Lower leg skin (tissue), 3 donors: ENCODE results near the gene GBF1.

ENCODE experiments used
- CTCF ChIP-seq, 3 donors: fragments of 450-650 bp; IDR thresholded peaks; one replicate each; pipeline ENCODE4 v1.5.1; 2016; ENCODE audit warnings: antibody characterized with exemption in 3 of 3, mild to moderate bottlenecking in 3 of 3, moderate library complexity in 2 of 3
- POLR2A ChIP-seq, 2 donors: fragments of 450-650 bp; IDR thresholded peaks; one replicate each; pipeline ENCODE4 v1.6.1; 2016 to 2017; ENCODE audit warnings: antibody characterized with exemption in 2 of 2, mild to moderate bottlenecking in 1 of 2, moderate library complexity in 1 of 2

GRCh38 chr10:102285133-102285532 is 39.8 kb downstream of the GBF1 start:
- no peak for TF ChIP-seq CTCF (IDR thresholded peaks at IDR 0.05)
- TF ChIP-seq POLR2A (IDR thresholded peaks at IDR 0.05), result no peak
